NCI-H524 treated with DMSO at 0.1 percent for 48 hours (cell line): ENCODE data around the gene PRDM16.

Experiments used
- DNase-seq: peaks from one replicate; lab custom pipeline; 2025; lab: John Stamatoyannopoulos, UW

The PRDM16 gene

DNA sequence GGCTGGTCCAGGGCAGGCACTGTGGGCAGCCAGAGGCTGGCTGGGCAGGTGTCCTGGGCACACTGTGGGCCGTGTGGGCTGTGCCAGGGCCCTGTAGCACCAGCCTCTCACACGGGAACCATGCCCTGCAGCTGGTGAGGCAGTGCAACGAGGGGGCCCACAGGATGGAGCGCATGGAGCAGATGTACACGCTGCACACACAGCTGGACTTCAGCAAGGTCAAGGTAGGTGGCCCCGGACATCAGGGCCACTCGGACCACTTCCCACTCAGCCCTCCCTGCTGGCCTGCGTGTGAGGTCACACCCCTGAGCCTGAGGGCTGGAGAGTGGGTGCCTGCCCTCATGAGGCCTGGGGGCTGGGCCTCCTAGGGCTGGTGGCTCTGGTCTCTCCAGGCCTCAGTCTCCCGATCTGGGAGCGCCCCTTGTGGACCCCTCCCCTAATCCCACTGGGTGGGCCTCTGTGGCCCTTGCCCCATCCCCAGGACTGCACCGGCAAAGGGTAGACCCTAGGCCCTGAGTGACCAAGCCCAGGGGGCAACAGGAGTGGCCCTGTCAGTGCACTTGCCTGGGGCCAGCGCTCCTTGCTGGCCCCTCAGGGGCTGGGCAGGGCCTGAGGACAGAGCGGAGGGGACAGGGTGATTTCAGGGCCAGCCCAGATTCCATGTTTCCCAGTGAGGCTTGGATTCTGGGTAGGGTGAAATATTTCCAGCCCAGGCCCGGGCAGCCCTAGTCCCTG lies 407.0 kb downstream of the PRDM16 start:
- DNase-seq, result no peak

DNA sequence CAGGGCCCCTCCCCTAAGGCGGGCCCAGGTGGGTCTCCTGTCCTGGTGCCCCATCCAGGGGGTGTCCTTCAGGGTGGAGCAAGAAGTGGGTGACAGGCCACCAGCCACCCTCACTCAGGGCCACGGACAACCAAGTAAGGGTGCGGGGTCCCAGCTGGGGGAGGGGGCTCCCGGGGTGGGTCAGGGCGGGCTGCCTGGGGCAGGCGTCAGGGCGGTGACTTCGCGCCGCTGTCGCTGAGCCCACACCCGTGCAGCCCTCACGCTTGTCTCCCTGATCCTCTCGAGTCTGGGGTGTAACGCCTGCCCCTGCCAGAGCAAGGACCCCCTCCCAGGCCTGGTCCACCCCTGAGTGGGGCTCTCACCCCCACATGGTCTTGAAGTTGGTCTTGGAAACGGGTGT lies 407.7 kb downstream of the PRDM16 start:
- DNase-seq, result no peak

DNA sequence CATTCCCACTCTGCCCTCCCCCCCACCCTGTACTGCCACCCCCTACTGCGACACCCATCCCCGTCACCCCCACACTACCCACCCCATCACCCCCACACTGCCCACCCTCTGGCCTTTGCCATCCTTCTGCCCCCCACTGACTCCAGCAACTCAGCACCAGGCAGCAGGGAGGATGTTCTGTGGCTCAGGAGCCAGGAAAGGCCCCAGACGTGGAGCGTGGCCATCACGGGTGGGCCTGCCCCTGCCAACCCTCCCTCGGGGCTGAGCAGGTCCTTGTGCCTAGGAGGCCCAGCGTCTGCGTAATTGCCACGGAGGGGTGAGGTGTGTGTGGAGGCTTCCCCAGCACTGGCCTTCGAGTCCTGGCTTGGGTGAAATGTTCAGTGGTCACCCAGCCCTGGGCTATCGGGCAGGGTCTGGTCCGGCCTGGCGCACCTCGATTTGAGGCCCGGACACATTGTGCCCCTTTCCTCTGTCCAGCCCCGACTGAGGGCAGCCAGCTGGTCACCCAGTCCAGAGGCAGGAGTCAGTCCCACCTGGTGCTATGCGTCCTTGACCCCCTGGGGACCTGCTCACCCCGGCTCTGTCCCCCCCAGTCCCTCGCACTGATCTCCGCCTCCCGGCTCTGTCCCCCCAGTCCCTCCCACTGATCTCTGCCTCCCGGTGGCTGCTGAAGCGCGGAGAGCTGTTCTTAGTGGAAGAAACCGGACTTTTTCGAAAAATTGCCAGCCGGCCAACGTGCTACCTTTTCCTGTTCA lies 408.4 kb downstream of the PRDM16 start:
- DNase-seq, result no peak

DNA sequence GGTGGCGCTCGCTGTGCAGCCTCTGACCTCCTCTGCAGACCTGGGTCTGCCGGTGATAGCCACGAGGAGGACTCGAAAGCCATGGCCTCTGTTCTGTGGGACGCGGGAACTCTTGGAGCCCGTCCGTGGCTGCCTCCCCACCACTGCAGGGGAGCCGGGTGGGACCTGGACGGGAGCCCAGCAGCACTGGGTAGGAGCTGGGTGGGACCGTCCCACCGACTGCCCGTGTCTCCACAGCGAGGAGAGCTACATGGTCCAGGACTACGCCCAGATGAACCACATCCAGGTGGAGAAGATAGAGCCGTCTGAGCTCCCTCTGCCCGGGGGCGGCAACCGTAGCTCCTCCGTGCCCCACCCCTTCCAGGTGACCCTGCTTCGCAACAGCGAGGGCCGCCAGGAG lies 409.2 kb downstream of the PRDM16 start:
- no peak for DNase-seq

DNA sequence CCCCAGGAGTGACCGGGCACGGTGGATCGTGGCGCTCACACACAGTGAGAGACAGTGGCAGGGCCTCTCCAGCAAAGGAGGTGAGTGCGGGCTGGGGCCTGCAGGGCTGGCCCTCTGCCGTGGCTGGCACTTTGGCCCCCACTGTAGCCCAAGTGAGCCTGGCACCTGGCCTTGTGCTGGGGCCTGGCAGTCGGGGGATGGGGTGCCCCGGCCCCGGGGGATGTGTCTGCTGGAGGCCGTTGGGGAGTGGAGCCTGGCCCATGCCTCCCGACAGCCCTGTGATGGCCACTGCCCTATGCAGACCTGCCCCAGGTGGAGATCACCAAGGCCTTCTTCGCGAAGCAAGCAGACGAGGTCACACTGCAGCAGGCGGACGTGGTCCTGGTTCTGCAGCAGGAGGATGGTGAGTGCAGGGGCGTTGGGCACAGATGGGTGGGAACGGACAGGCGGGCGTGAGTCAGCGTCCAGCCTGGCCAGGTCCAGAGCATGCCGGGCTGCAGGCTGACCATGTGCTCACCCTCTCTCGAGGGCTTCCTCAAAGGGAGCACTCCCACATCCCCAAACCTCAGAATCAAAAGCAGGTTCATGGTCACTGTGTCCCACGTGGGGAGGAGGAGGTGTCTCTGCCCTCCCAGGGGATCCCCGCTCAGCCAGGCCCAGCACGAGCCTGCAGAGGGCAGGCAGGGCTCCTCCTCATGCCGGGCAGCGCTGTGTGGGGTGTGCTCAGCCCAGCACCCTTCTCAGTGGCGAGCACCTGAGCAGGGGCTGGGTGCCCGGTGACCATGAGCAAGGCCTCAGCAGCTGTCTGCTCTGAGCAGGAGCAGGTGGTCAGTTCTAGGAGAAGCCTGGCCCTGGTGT lies 410.7 kb downstream of the PRDM16 start:
- DNase-seq, result no peak

DNA sequence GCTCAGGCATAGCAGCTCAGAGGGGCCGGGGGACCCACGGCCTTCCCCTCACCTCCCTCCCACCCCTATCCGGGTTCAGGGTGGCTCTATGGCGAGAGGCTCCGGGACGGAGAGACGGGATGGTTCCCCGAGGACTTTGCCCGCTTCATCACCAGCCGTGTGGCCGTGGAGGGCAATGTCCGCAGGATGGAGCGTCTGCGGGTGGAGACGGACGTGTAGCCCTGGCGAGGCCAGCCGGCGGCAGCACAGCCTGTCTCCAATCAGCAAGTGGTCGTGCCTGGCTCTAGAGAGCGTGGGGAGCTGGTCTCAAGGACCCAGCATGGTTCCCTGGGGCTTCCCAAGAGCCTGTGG lies 411.3 kb downstream of the PRDM16 start:
- no peak for DNase-seq

DNA sequence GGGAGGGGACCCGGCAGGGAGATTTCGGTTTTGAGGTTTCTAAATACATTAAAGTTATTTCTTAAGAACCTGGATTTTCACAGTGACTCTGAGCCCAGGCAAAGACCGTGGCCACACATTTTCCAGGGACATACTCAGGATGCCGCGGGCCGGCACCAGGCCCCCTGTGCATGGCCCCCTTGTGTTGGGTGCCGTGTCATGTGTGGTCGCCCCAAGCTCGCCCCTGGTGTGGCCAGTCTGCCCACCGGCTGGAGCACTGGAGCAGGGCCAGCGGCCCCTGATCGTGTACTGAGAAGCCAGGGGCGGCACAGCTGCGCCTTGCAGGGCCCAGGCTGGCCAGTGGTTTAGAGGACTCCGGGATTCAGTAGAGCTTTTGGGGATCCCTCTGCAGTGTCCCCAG lies 412.0 kb downstream of the PRDM16 start:
- DNase-seq, result no peak

DNA sequence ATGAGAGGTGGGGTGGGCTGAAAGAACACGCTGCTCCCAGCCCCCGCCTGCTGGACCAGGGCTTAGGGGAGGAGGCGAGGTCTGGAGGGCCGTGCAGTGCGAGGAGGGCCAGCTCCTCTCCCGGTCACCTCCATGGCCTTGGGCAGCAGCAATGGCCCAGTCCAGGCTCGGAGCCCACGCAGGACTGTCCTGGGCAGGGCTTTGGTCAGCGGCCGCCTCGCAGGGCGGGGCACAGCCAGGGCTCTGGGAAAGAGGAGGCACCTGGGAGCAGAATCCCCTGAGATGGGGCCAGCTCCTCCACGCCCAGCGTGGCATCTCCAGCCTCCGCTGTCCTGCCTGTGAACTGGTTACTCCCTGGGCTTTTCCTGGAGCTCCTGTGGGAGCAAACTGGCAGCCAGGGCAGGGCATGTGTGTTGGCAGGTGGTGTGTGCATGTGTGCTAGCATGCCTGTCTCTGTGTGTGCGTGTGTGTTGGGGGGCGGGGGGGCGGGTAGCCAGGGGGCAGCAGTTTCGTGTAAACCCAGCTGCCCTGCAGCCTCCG lies 412.9 kb downstream of the PRDM16 start:
- DNase-seq, result no peak

DNA sequence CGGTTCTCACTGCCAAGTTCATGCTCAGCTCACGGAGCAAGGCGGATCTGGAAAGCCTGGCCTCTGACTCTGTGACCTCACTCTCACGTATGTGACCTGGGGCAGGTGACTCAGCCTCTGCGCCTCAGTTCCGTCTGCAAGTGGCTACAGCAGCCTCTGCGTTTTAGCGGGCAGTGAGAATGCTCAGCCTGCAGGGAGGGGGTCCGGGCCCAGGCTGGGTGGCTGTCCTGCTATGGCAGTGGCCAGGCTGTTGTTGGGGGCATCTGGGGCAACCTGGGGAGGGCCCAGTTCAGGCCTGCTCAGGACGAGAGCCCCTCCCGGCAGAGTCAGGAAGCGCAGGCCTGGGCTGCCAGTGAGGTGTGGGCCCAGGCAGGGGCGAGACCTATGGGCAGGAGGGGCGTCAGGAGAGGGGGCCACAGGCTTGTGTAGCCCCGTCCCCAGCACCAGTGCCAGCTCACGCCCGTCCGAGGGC lies 413.4 kb downstream of the PRDM16 start:
- no peak for DNase-seq

DNA sequence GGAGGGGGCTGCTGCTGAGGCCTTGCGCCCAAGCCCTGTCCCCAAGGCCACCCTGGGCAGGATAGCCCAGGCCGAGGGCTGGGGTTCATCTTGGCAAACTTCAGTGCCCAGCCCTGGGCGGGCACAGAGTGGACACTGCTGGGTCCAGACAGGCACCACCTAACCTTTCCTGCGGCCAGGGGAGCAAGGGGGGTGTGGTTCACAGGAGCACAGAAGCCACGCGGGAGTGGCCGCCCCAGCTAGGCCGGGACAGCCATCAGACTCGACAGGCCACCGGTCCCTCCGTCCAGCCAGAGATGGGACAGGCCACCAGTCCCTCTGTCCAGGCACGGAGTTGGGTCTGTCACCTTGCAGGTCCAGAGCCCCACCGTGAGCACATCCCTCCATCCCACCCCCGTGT lies 414.4 kb downstream of the PRDM16 start:
- DNase-seq, result no peak

DNA sequence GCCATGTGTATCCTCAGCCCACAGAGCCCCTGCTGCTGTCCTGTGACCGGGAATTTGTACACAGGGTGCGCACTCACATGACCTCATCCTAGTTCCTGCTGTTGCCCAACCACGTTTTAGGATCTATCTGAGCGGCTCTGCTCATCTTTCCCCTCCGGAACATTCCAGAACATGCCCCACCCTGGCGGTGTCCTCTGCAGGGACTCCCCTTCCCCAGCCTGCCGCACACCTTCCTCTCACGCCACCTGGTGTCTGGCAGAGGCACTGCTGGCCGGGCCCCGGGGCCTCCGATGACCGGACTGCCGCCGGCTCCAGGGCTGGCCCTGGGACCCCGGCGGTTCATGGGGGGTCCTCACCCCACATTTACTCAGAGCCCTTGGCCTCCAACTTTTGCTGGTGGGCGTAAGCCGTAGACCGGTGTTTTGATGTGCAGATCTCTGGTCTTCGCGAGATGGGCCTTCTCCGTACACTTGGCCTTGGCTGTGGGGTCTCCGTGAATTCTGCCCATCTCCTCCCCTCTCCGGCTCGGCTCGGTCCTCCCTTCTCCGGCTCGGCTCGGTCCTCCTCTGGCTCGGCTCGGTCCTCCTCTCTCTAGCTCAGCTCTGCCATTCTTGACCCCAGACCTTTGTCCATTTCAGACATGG lies 414.9 kb downstream of the PRDM16 start:
- no peak for DNase-seq

DNA sequence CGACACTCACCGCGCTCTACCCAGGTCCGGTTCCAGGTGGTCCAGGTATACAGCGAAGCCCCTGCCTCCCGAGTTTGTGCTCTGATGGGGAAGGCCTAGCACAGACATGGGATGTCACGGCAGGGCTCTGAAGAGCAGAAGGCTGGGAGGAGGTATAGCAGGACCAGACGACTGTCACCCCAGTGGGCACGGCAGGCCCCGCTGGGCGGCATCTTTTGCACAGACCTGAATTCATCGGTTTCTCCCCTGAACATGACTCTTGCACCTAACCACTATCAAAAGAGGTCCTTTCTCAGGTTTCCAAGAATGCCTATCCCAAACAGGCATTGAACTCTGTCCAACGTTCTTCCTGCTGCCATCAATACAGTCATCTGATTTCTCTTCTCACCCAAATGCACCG lies 416.0 kb downstream of the PRDM16 start:
- no peak for DNase-seq
